Astrocyte of the spinal cord (primary cell): ENCODE measurements around the gene SCARF2.
A peak's percentile ranks its signal among the peaks of the same experiment; 100 is the strongest.
"Not testable (repeated sequence)": the region's sequence is repeated elsewhere in the genome, so short reads cannot be mapped to it uniquely, and the experiment has no call there.

Source experiments
- DNase-seq: peaks from one replicate; pipeline ENCODE4 v3.0.0; 2011; ENCODE audit warnings: low read depth, low spot score
- H3K4me3 ChIP-seq: 2 replicates; pipeline ENCODE4 v1.5.1; 2011; ENCODE audit warnings: low read depth, mild to moderate bottlenecking, low read length, moderate library complexity
- CTCF ChIP-seq: IDR thresholded peaks from 2 replicates; pipeline ENCODE4 v1.5.1; 2012; ENCODE audit warnings: low read depth, mild to moderate bottlenecking, low read length, inconsistent platforms
- in situ Hi-C: cut with HindIII; loops from 2 replicates; pipeline ENCODE4 v1.10.0; 2017; ENCODE audit warnings: low sequenced_read_pairs

Gene SCARF2

GRCh38 chr22:20420157-20420842 is 17.3 kb downstream of the SCARF2 start:
- no peak for DNase-seq
- no peak for TF ChIP-seq CTCF
- no peak overlapping the region for H3K4me3 ChIP-seq
- in situ Hi-C loops: no loop called here

- no peak overlapping the region for H3K4me3 ChIP-seq
- no peak for TF ChIP-seq CTCF
- DNase-seq: no peak
- in situ Hi-C loops: no loop called here
Observed at GRCh38 chr22:20419664-20419951, 18.0 kb downstream of the SCARF2 start.

GRCh38 chr22:20418211-20418788 is 19.3 kb downstream of the SCARF2 start:
- in situ Hi-C loops: no loop called here
- DNase-seq: peak; percentile 77
- TF ChIP-seq CTCF: peak; percentile 84
- H3K4me3 ChIP-seq: peak overlapping the region; percentile 40

GRCh38 chr22:20415699-20416098 is 21.9 kb downstream of the SCARF2 start:
- in situ Hi-C loops, H3K4me3 ChIP-seq, DNase-seq: not testable (repeated sequence)

GRCh38 chr22:20415241-20415640 is 22.4 kb downstream of the SCARF2 start:
- H3K4me3 ChIP-seq, DNase-seq, in situ Hi-C loops: not testable (repeated sequence)

GRCh38 chr22:20414450-20414849 is 23.2 kb downstream of the SCARF2 start:
- no peak for DNase-seq
- in situ Hi-C loops: no loop called here
- no peak for TF ChIP-seq CTCF
- H3K4me3 ChIP-seq: no peak overlapping the region

GRCh38 chr22:20414059-20414440 is 23.6 kb downstream of the SCARF2 start:
- no peak for DNase-seq
- in situ Hi-C loops: no loop called here
- H3K4me3 ChIP-seq: no peak overlapping the region
- TF ChIP-seq CTCF: no peak
